Glomerular visceral epithelial cell (primary cell): ENCODE data around the gene CACNA1I.
A peak's percentile ranks its signal among the peaks of the same experiment; 100 is the strongest.

Source experiments
- DNase-seq: peaks from one replicate; pipeline ENCODE4 v3.0.0-alpha.2; 2016; ENCODE audit errors: extremely low spot score

The CACNA1I gene

GRCh38 chr22:39623603-39624500 lies 53.3 kb downstream of the CACNA1I start:
- DNase-seq = no peak

- DNase-seq = no peak
Measured at GRCh38 chr22:39624501-39624821, 53.9 kb downstream of the CACNA1I start.

- DNase-seq = no peak
Measured at GRCh38 chr22:39625569-39626537, 55.3 kb downstream of the CACNA1I start.

GRCh38 chr22:39627208-39627607 lies 56.7 kb downstream of the CACNA1I start:
- no peak for DNase-seq

- DNase-seq = no peak
Measured at GRCh38 chr22:39627865-39628562, 57.5 kb downstream of the CACNA1I start.

- DNase-seq = no peak
Measured at GRCh38 chr22:39628563-39629080, 58.1 kb downstream of the CACNA1I start.

GRCh38 chr22:39629851-39630250 lies 59.3 kb downstream of the CACNA1I start:
- no peak for DNase-seq

- no peak for DNase-seq
Measured at GRCh38 chr22:39630721-39631120, 60.2 kb downstream of the CACNA1I start.

GRCh38 chr22:39631381-39632286 lies 61.1 kb downstream of the CACNA1I start:
- no peak for DNase-seq

GRCh38 chr22:39634530-39635405 lies 64.2 kb downstream of the CACNA1I start:
- DNase-seq = peak; percentile 81

GRCh38 chr22:39635719-39636118 lies 65.2 kb downstream of the CACNA1I start:
- DNase-seq = no peak

- DNase-seq = no peak
Measured at GRCh38 chr22:39638958-39639357, 68.4 kb downstream of the CACNA1I start.

GRCh38 chr22:39641660-39642310 lies 71.2 kb downstream of the CACNA1I start:
- DNase-seq = no peak

- peak; percentile 3 for DNase-seq
Measured at GRCh38 chr22:39643311-39644083, 72.9 kb downstream of the CACNA1I start.

GRCh38 chr22:39645532-39645931 lies 75.0 kb downstream of the CACNA1I start:
- no peak for DNase-seq

GRCh38 chr22:39646398-39647063 lies 76.0 kb downstream of the CACNA1I start:
- DNase-seq = no peak

- DNase-seq = no peak
Measured at GRCh38 chr22:39647836-39648629, 77.5 kb downstream of the CACNA1I start.
